T-cell (primary cell): ENCODE data around the gene PRCC. TPM values are rescaled to one million over a fixed set of nuclear protein-coding genes. Genes with fewer than 3 reads are reported as not detected.

Experiments used
- total RNA-seq, 35 experiments: library from RNA in 6 of 35; stranded (reverse) in 6 of 35; fragments of 120-200 nt in 1 of 35; gene quantifications; one replicate each; pipeline versions ENCODE4 v1.2.1 to v1.2.4 and lab custom pipeline; 2013 to 2026

PRCC gene
- total RNA-seq, 5 donors from 2014 or later (not counting 1 experiment from before 2014, with no cell fraction given), result 55.3 to 67.7 (median 65.4) TPM

Other genes starting within 250 kb of the PRCC start
- under 1 TPM in 4 of 5 donors, not detected in 1; 0.13 to 0.19 (median 0.18) TPM for gene IQGAP3, start 195.0 kb upstream of the PRCC start, total RNA-seq
- 10 to 100 TPM in 4 of 5 donors, 1 to 10 TPM in 1; 9.9 to 43.6 (median 16.4) TPM for gene TTC24, start 187.8 kb upstream of the PRCC start, total RNA-seq
- 10 to 100 TPM; 32.4 to 47.7 (median 41.7) TPM for gene NAXE, start 175.8 kb upstream of the PRCC start, total RNA-seq
- 10 to 100 TPM; 34.3 to 41.6 (median 40.6) TPM for gene GPATCH4, start 166.1 kb upstream of the PRCC start, total RNA-seq
- under 1 TPM in 1 of 5 donors, not detected in 4; 0.33 TPM for gene HAPLN2, start 148.1 kb upstream of the PRCC start, total RNA-seq
- not detected for gene BCAN, start 125.4 kb upstream of the PRCC start, total RNA-seq
- gene NES, start 90.1 kb upstream of the PRCC start, total RNA-seq, result under 1 TPM in 3 of 5 donors, not detected in 2; 0.10 to 0.35 (median 0.25) TPM
- gene CRABP2, start 62.0 kb upstream of the PRCC start, total RNA-seq, result 1 to 10 TPM in 4 of 5 donors, under 1 TPM in 1; 0.76 to 3.6 (median 1.6) TPM
- gene METTL25B, start 39.1 kb upstream of the PRCC start, total RNA-seq, result 10 to 100 TPM; 13.0 to 36.1 (median 32.3) TPM
- gene ISG20L2, start 38.8 kb upstream of the PRCC start, total RNA-seq, result 10 to 100 TPM; 35.3 to 63.7 (median 44.3) TPM
- 10 to 100 TPM; 23.8 to 66.6 (median 52.6) TPM for gene MRPL24, start 26.4 kb upstream of the PRCC start, total RNA-seq
- 100 to 1,000 TPM in 2 of 5 donors, 10 to 100 TPM in 3; 72.9 to 108 (median 90.3) TPM for gene HDGF, start 15.9 kb upstream of the PRCC start, total RNA-seq
- gene SH2D2A, start 49.3 kb downstream of the PRCC start, total RNA-seq, result 100 to 1,000 TPM in 1 of 5 donors, 10 to 100 TPM in 4; 42.8 to 110 (median 66.8) TPM
- gene INSRR, start 91.6 kb downstream of the PRCC start, total RNA-seq, result under 1 TPM in 1 of 5 donors, not detected in 4; 0.07 TPM
- gene NTRK1, start 93.3 kb downstream of the PRCC start, total RNA-seq, result 1 to 10 TPM in 1 of 5 donors, under 1 TPM in 4; 0.36 to 1.2 (median 0.60) TPM
- under 1 TPM; 0.09 to 0.67 (median 0.28) TPM for gene PEAR1, start 126.2 kb downstream of the PRCC start, total RNA-seq
- not detected for gene LRRC71, start 153.1 kb downstream of the PRCC start, total RNA-seq